ENCODE results near the gene GALNT10.

GRCh38 chr5:154248691-154249090, 58.2 kb downstream of the GALNT10 start:
- TF ChIP-seq, protein P1, sequence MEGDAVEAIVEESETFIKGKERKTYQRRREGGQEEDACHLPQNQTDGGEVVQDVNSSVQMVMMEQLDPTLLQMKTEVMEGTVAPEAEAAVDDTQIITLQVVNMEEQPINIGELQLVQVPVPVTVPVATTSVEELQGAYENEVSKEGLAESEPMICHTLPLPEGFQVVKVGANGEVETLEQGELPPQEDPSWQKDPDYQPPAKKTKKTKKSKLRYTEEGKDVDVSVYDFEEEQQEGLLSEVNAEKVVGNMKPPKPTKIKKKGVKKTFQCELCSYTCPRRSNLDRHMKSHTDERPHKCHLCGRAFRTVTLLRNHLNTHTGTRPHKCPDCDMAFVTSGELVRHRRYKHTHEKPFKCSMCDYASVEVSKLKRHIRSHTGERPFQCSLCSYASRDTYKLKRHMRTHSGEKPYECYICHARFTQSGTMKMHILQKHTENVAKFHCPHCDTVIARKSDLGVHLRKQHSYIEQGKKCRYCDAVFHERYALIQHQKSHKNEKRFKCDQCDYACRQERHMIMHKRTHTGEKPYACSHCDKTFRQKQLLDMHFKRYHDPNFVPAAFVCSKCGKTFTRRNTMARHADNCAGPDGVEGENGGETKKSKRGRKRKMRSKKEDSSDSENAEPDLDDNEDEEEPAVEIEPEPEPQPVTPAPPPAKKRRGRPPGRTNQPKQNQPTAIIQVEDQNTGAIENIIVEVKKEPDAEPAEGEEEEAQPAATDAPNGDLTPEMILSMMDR (IDR thresholded peaks at IDR 0.05): no peak
- TF ChIP-seq POLR2A (IDR thresholded peaks at IDR 0.05): no peak

Data from body of pancreas (tissue), 4 donors.